Endothelial cell (in vitro differentiated cells): Measurements from ENCODE around the gene CYP4B1. TPM values are rescaled to one million over a fixed set of nuclear protein-coding genes. Genes with fewer than 3 reads are reported as not detected.

Experiments used
- DNase-seq: peaks from one replicate; pipeline ENCODE4 v3.0.0; 2021; ENCODE audit warnings: low spot score
- H3K27ac Mint-ChIP-seq: one replicate; pipeline ENCODE4 v1.8.0; 2021; ENCODE audit warnings: mixed read lengths, inconsistent platforms; ENCODE audit not compliant: unreplicated experiment
- H3K27me3 Mint-ChIP-seq: one replicate; pipeline ENCODE4 v1.8.0; 2021; ENCODE audit warnings: mild to moderate bottlenecking, moderate library complexity, mixed read lengths, inconsistent platforms; ENCODE audit not compliant: unreplicated experiment
- H3K36me3 Mint-ChIP-seq: one replicate; pipeline ENCODE4 v1.8.0; 2021; ENCODE audit warnings: mild to moderate bottlenecking, low read depth, mixed read lengths, inconsistent platforms; ENCODE audit not compliant: unreplicated experiment
- H3K4me1 Mint-ChIP-seq: one replicate; pipeline ENCODE4 v1.8.0; 2021; ENCODE audit warnings: mild to moderate bottlenecking, mixed read lengths, inconsistent platforms; ENCODE audit not compliant: unreplicated experiment
- H3K4me3 Mint-ChIP-seq: one replicate; pipeline ENCODE4 v1.8.0; 2021; ENCODE audit warnings: mild to moderate bottlenecking, mixed read lengths, inconsistent platforms; ENCODE audit not compliant: unreplicated experiment
- H3K9me3 Mint-ChIP-seq: one replicate; pipeline ENCODE4 v1.8.0; 2021; ENCODE audit warnings: mixed read lengths, inconsistent platforms; ENCODE audit not compliant: unreplicated experiment
- total RNA-seq: library from RNA; stranded (reverse); fragmentation: NEBNext Ultra II Directional; extraction: Animal tissue kit (Norgen Biotek cat#: 25700); gene quantifications from one replicate; pipeline ENCODE4 v1.2.1, GENCODE V29; 2021; ENCODE audit not compliant: unreplicated experiment
- TF ChIP-seq, protein P1 (sequence below): fragments of 200-600 bp; sonication (generic); IDR thresholded peaks from one replicate; pipeline ENCODE4 v1.5.0; 2021; ENCODE audit warnings: antibody characterized with exemption; ENCODE audit not compliant: unreplicated experiment

CYP4B1 gene
- total RNA-seq, 1 donor from 2014 or later, result not detected

- H3K27me3 Mint-ChIP-seq, result no peaks in the 10 kb centered on the region
- H3K27ac Mint-ChIP-seq, result no peak overlapping the region
- no peaks in the 10 kb centered on the region for H3K9me3 Mint-ChIP-seq
- no peaks in the 10 kb centered on the region for H3K36me3 Mint-ChIP-seq
- peaks cover 7% of the 10 kb centered on the region for H3K4me1 Mint-ChIP-seq
- TF ChIP-seq, protein P1, sequence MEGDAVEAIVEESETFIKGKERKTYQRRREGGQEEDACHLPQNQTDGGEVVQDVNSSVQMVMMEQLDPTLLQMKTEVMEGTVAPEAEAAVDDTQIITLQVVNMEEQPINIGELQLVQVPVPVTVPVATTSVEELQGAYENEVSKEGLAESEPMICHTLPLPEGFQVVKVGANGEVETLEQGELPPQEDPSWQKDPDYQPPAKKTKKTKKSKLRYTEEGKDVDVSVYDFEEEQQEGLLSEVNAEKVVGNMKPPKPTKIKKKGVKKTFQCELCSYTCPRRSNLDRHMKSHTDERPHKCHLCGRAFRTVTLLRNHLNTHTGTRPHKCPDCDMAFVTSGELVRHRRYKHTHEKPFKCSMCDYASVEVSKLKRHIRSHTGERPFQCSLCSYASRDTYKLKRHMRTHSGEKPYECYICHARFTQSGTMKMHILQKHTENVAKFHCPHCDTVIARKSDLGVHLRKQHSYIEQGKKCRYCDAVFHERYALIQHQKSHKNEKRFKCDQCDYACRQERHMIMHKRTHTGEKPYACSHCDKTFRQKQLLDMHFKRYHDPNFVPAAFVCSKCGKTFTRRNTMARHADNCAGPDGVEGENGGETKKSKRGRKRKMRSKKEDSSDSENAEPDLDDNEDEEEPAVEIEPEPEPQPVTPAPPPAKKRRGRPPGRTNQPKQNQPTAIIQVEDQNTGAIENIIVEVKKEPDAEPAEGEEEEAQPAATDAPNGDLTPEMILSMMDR, result no peak
- no peak for DNase-seq
- no peak overlapping the region for H3K4me3 Mint-ChIP-seq
These were observed 2.6 kb downstream of the CYP4B1 start for GRCh38 chr1:46801323-46802055.

DNA sequence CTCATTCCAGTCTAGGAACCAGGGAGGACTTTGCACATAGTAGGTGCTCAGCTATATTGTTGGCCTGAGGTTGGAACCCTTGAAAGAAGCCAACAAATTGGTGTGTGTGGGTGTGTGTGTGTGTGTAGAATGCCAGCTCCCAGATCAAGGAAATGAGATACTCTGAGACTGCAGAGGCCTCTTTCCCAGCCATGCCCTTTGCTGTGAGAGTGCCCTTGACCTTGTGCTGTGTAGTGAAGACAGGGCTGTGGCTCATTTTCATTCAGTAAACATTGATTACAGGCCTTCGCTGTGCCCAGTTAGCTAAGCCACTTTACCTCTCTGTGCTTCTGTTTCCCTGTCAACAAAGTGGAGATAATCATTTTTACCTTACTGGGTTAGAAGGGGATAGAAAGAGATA, 3.2 kb downstream of the CYP4B1 start:
- H3K9me3 Mint-ChIP-seq, result no peaks in the 10 kb centered on the region
- H3K4me3 Mint-ChIP-seq, result no peak overlapping the region
- no peaks in the 10 kb centered on the region for H3K27me3 Mint-ChIP-seq
- H3K36me3 Mint-ChIP-seq, result no peaks in the 10 kb centered on the region
- DNase-seq, result no peak
- H3K27ac Mint-ChIP-seq, result no peak overlapping the region
- TF ChIP-seq, protein P1, result no peak
- H3K4me1 Mint-ChIP-seq, result peaks cover 11% of the 10 kb centered on the region

DNA sequence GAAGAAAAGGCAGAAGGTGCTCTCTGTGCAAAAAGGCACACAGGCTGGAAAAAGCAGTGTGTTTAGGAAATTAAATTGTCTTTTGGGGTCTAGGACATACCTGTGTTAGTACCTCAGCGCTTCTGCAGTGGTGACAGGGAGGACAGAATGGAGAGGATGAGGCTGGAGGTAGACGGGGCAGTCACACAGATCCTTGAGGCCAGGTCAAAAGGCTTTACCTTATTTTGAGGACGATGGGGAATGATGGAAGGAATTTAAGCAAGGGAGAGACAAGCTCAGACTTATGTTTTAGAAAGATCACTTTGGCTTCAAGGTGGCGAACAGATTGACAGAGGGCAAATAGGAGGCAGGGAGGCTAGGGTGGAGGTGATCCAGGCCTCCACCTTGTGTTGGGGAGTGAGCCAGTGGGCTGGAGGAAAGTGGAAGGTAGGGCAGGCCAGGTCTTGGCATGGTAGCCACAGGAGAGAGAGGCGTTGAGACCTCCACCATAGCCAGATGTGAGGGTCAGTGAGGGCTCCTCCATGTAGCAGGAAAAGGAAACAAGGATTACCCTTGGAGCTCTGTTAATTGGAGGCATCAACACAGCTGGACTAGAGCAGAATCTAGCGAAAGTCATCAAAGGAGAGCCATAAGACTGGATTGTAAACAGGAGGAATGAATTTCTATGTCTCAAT, 4.2 kb downstream of the CYP4B1 start:
- Mint-ChIP-seq H3K4me3 (no peak overlapping the region), H3K27me3 (no peaks in the 10 kb centered on the region), H3K4me1 (peaks cover 15% of the 10 kb centered on the region), H3K36me3 (peaks cover 3% of the 10 kb centered on the region), H3K9me3 (peaks cover 4% of the 10 kb centered on the region), H3K27ac (no peak overlapping the region)
- no peak for DNase-seq
- TF ChIP-seq, protein P1, result no peak

DNA sequence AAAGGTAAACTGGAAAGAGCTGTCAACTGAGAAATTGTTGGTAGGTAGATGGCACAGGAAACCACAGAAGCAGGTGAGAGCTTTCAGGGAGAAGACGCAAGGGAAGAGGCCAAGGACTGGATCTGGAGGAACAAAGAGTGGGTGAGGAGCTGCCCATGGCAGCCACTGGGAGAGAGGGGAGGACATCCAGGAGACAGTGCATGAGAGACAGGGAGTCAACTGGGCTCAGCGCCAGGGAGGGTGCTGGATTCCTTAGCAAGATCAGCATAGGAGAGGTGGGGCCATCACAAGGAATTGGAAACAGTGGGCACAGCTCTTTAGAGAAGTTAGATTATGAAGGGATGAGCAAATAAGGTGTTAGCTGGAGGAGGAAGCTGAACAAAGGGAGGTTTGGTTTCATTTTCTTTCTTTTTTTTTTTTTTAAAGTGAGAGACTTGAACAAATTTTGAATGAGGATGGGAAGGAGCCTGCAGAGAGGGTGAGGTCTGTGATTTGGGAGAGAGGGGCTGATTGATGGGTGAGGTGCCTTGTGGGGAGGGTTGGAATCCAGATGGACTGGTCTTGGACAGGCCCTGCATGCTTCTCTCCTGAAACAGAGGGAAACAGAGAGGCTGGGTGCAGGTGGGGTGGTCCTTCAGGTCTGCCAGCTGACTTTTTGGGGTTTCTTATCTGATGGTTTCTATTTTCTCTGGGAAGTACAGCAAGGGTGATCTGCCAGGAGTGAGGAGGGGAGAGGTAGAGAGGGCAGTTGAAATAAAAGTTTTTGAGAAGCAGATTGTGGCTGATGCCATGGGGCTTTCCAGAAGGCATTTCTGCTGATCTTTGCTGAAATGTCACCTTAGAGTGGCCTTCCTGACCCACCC, 5.4 kb downstream of the CYP4B1 start:
- peaks cover 3% of the 10 kb centered on the region for H3K36me3 Mint-ChIP-seq

More for the DNA sequence above, 5.4 kb downstream of the CYP4B1 start:
- no peak for DNase-seq
- Mint-ChIP-seq H3K27ac (no peak overlapping the region), H3K4me1 (peaks cover 15% of the 10 kb centered on the region), H3K9me3 (peaks cover 4% of the 10 kb centered on the region), H3K27me3 (no peaks in the 10 kb centered on the region), H3K4me3 (no peak overlapping the region)
- TF ChIP-seq, protein P1, result no peak
